B cell (primary cell): Measurements from ENCODE around the gene SLC19A2. TPM values are rescaled to one million over a fixed set of nuclear protein-coding genes. Genes with fewer than 3 reads are reported as not detected.

Experiments
- ATAC-seq: fragments of 200-7000 bp; cut with Tn5 transposase; one replicate; pipeline ENCODE4 v1.10.0; 2021; ENCODE audit warnings: low read depth, mild to moderate bottlenecking, moderate number of reproducible peaks, moderate library complexity
- CTCF ChIA-PET: fragments of 350-600 bp; sonication (Branson Sonifier 250); formaldehyde crosslinking; loops from one replicate; lab custom pipeline; 2021; ENCODE audit warnings: antibody characterized with exemption, inconsistent platforms; lab: Charles Lee
- POLR2A ChIA-PET: fragments of 350-600 bp; sonication (Branson Sonifier 250); formaldehyde crosslinking; loops from one replicate; lab custom pipeline; 2021; ENCODE audit warnings: antibody characterized with exemption; lab: Charles Lee
- DNase-seq: peaks from one replicate; pipeline ENCODE4 v3.0.0; 2013
- H2AFZ ChIP-seq: 2 replicates; pipeline ENCODE4 v1.6.1; 2012; ENCODE audit warnings: mild to moderate bottlenecking, low read depth, low read length; ENCODE audit not compliant: insufficient read depth, poor library complexity, severe bottlenecking
- H3K27ac ChIP-seq, 2 donors: 1 replicate in 1 of 2; 2 replicates in 1 of 2; pipeline ENCODE4 v1.5.1; 2012 to 2013; ENCODE audit warnings: low read length in 2 of 2, mild to moderate bottlenecking in 2 of 2, moderate library complexity in 1 of 2
- H3K27me3 ChIP-seq, 4 experiments: fragments of 200-600 bp in 1 of 4; sonication (generic) in 1 of 4; replicated peaks in 1 of 4; 1 replicate in 2 of 4; 2 replicates in 2 of 4; pipeline versions ENCODE4 v1.6.1 to v1.7.0; 2013 to 2016; ENCODE audit warnings: low read length in 3 of 4, mild to moderate bottlenecking in 2 of 4, mixed read lengths in 1 of 4, moderate library complexity in 1 of 4; ENCODE audit not compliant: insufficient read depth in 4 of 4, control insufficient read depth in 3 of 4; ENCODE audit errors: control extremely low read depth in 1 of 4
- H3K36me3 ChIP-seq, 2 experiments: replicated peaks in 1 of 2; 1 replicate in 1 of 2; 2 replicates in 1 of 2; pipeline versions ENCODE4 v1.6.1 to v1.7.1; 2013; ENCODE audit warnings: low read length in 1 of 2; ENCODE audit not compliant: insufficient read depth in 2 of 2, control insufficient read depth in 1 of 2; ENCODE audit errors: control extremely low read depth in 1 of 2, extremely low read depth in 1 of 2
- H3K4me1 ChIP-seq, 2 donors: fragments of 200-600 bp in 1 of 2; sonication (generic) in 1 of 2; 1 replicate in 1 of 2; 2 replicates in 1 of 2; pipeline versions ENCODE4 v1.5.1 to v1.6.1; 2013 to 2017; ENCODE audit warnings: low read length in 2 of 2; ENCODE audit not compliant: control insufficient read depth in 2 of 2, insufficient read depth in 2 of 2
- H3K4me2 ChIP-seq: replicated peaks from 2 replicates; pipeline ENCODE3; 2012; ENCODE audit warnings: mild to moderate bottlenecking, low read depth, low read length; ENCODE audit not compliant: poor library complexity, severe bottlenecking
- H3K4me3 ChIP-seq, 5 experiments: fragments of 200-600 bp in 1 of 5; sonication (generic) in 1 of 5; 1 replicate in 3 of 5; 2 replicates in 2 of 5; pipeline versions ENCODE4 v1.5.1 to v1.7.0; 2011 to 2016; ENCODE audit warnings: low read length in 4 of 5, mild to moderate bottlenecking in 4 of 5, low read depth in 2 of 5, control low read depth in 1 of 5, moderate library complexity in 1 of 5; ENCODE audit not compliant: insufficient read depth in 1 of 5; ENCODE audit errors: control extremely low read depth in 1 of 5, extremely low read depth in 1 of 5
- H3K79me2 ChIP-seq: fragments of 200-600 bp; sonication (generic); one replicate; pipeline ENCODE4 v1.6.0; 2016; ENCODE audit warnings: low read length; ENCODE audit not compliant: control insufficient read depth, insufficient read depth
- H3K9ac ChIP-seq: fragments of 200-600 bp; sonication (generic); 2 replicates; pipeline ENCODE4 v1.6.1; 2017; ENCODE audit warnings: mild to moderate bottlenecking, low read length, moderate library complexity
- H3K9me3 ChIP-seq, 3 donors: one replicate each; pipeline versions ENCODE4 v1.6.1 to v1.7.1; 2013; ENCODE audit warnings: low read length in 2 of 3; ENCODE audit not compliant: control insufficient read depth in 2 of 3, insufficient read depth in 1 of 3; ENCODE audit errors: control extremely low read depth in 1 of 3
- H4K20me1 ChIP-seq: 2 replicates; pipeline ENCODE4 v1.6.0; 2012; ENCODE audit warnings: mild to moderate bottlenecking, low read length; ENCODE audit not compliant: insufficient read depth, control insufficient read depth, poor library complexity, severe bottlenecking
- H3K27ac Mint-ChIP-seq: one replicate; pipeline ENCODE4 v1.8.0; 2021; ENCODE audit warnings: mixed read lengths
- H3K27me3 Mint-ChIP-seq: one replicate; pipeline ENCODE4 v1.8.0; 2021; ENCODE audit warnings: mixed read lengths
- H3K4me1 Mint-ChIP-seq: one replicate; pipeline ENCODE4 v1.8.0; 2021; ENCODE audit warnings: mixed read lengths
- H3K4me3 Mint-ChIP-seq: one replicate; pipeline ENCODE4 v1.8.0; 2021; ENCODE audit warnings: mixed read lengths
- H3K9me3 Mint-ChIP-seq: one replicate; pipeline ENCODE4 v1.8.0; 2022; ENCODE audit warnings: mixed read lengths; ENCODE audit not compliant: insufficient read depth
- EZH2 ChIP-seq: IDR thresholded peaks from 2 replicates; pipeline ENCODE4 v1.6.1; 2012; ENCODE audit warnings: borderline replicate concordance, low read depth, mild to moderate bottlenecking, moderate library complexity, low read length; ENCODE audit not compliant: insufficient read depth, poor library complexity, severe bottlenecking
- WGBS: methylation state at CpG from one replicate; pipeline ENCODE4 v1.1.5; 2013; ENCODE audit warnings: missing lambda C conversion rate; ENCODE audit not compliant: insufficient coverage; 5-methylcytosine and 5-hydroxymethylcytosine counted together
- intact Hi-C: fragments of 100-400 bp; cut with micrococcal nuclease; formaldehyde crosslinking; loops from one replicate; pipeline ENCODE4 v1.10.0; 2022
- polyA plus RNA-seq: library from polyadenylated mRNA; depleted of rRNA; stranded (reverse); fragments of >200 nt; gene quantifications from 2 replicates; pipeline ENCODE4 v1.2.3, GENCODE V29; 2012
- total RNA-seq, 2 donors: library from RNA; stranded (reverse); fragments of 120-200 nt in 1 of 2; gene quantifications; 1 replicate in 1 of 2; 2 replicates in 1 of 2; pipeline versions ENCODE4 v1.2.3 to v1.2.4, GENCODE V29; 2013 to 2022
- TF ChIP-seq, protein P1 (sequence below): fragments of 200-600 bp; IDR thresholded peaks from one replicate; pipeline ENCODE4 v1.8.0; 2022; ENCODE audit warnings: antibody characterized with exemption, mild to moderate bottlenecking

Gene SLC19A2
- total and polyA plus RNA-seq, 2 donors (not counting 1 experiment from before 2014, with no cell fraction given): 1.5 to 3.9 TPM

- Mint-ChIP-seq H3K4me3 (no peak overlapping the region), H3K27me3 (peaks cover 14% of the 10 kb centered on the region), H3K4me1 (peaks cover 7% of the 10 kb centered on the region), H3K9me3 (no peaks in the 10 kb centered on the region), H3K27ac (no peak overlapping the region)
- intact Hi-C loops: no loop called here
- H3K9ac ChIP-seq: no peak overlapping the region
- CTCF ChIA-PET: interaction anchor here (0.8 to 1.1 kb wide), 2 partner anchors 15 to 19 kb away, joined by 3 to 6 read pairs; no protein-coding TSS in a partner anchor
- no peaks in the 10 kb centered on the region for H3K79me2 ChIP-seq
- DNase-seq (no peak), ATAC-seq (no peak)
- no peak overlapping the region for H3K27ac ChIP-seq
- no peak overlapping the region for H2AFZ ChIP-seq
- H4K20me1 ChIP-seq: no peaks in the 10 kb centered on the region
- POLR2A ChIA-PET: no interaction called here
- TF ChIP-seq EZH2: no peak
- TF ChIP-seq, protein P1, sequence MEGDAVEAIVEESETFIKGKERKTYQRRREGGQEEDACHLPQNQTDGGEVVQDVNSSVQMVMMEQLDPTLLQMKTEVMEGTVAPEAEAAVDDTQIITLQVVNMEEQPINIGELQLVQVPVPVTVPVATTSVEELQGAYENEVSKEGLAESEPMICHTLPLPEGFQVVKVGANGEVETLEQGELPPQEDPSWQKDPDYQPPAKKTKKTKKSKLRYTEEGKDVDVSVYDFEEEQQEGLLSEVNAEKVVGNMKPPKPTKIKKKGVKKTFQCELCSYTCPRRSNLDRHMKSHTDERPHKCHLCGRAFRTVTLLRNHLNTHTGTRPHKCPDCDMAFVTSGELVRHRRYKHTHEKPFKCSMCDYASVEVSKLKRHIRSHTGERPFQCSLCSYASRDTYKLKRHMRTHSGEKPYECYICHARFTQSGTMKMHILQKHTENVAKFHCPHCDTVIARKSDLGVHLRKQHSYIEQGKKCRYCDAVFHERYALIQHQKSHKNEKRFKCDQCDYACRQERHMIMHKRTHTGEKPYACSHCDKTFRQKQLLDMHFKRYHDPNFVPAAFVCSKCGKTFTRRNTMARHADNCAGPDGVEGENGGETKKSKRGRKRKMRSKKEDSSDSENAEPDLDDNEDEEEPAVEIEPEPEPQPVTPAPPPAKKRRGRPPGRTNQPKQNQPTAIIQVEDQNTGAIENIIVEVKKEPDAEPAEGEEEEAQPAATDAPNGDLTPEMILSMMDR: no peak
- peaks cover 0 to 4% (median 0%) of the 10 kb centered on the region in 4 experiments for H3K27me3 ChIP-seq
- WGBS: 20% methylated on average over 1 of the region's 9 CpGs
- H3K4me1 ChIP-seq: no peaks in the 10 kb centered on the region
- no peaks in the 10 kb centered on the region for H3K36me3 ChIP-seq
- H3K4me2 ChIP-seq: no peak overlapping the region
- no peak overlapping the region for H3K4me3 ChIP-seq
- H3K9me3 ChIP-seq: no peaks in the 10 kb centered on the region
Observed at GRCh38 chr1:169528215-169529067, 42.7 kb upstream of the SLC19A2 start.

DNA sequence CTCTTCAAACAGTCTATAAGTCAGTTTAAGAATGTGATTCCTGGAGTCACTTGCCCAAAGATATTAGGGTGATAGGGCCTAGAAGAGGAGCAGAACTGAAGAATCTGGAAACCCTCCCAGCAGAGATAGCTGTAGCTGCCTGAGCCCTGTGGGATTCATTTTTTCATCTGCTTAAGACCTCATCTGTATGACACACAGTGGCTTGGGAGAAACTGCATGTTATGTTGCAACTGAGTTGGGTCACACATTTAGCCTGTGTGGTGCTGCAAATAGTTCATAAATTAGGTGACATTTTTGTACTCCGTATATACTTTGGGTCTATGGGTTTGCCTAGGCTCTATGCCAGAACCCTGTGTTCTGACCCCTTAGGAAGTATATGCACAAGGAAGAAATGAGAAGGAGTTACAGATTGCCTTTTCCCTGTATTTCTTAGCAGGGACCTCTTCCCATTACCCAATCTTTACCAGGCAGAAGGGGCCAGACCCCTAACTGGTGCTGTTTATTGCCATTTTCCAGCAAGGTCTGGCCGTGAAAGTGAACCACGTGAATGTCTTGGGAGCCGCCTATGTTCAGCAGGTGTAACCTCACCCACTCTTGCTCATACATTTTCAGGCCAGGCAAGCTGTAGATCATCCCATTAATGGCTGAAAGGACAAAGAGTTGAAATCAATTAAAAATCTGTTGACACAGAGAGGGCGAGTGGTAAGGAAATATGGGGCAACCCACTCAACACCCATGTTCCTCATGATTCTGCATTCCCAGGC lies 41.9 kb upstream of the SLC19A2 start:
- no peak overlapping the region for H3K27ac ChIP-seq
- H3K36me3 ChIP-seq: no peaks in the 10 kb centered on the region
- intact Hi-C loops: no loop called here
- no peaks in the 10 kb centered on the region for H3K79me2 ChIP-seq
- H3K9me3 ChIP-seq: no peaks in the 10 kb centered on the region
- ATAC-seq (no peak), DNase-seq (no peak)
- Mint-ChIP-seq H3K27ac (no peak overlapping the region), H3K9me3 (no peaks in the 10 kb centered on the region), H3K27me3 (peaks cover 14% of the 10 kb centered on the region), H3K4me1 (peaks cover 4% of the 10 kb centered on the region), H3K4me3 (no peak overlapping the region)
- WGBS: 93% methylated on average over 3 of the region's 5 CpGs
- POLR2A ChIA-PET: no interaction called here
- no peak overlapping the region for H3K9ac ChIP-seq
- no peak overlapping the region for H3K4me2 ChIP-seq
- TF ChIP-seq, protein P1: no peak
- no peak for TF ChIP-seq EZH2
- no peak overlapping the region for H3K4me3 ChIP-seq
- H2AFZ ChIP-seq: no peak overlapping the region
- CTCF ChIA-PET: no interaction called here
- H3K27me3 ChIP-seq: peaks cover 0 to 4% (median 0%) of the 10 kb centered on the region in 4 experiments
- H3K4me1 ChIP-seq: no peaks in the 10 kb centered on the region
- no peaks in the 10 kb centered on the region for H4K20me1 ChIP-seq
